ENCODE results near the gene RFX2.

The RFX2 gene

GRCh38 chr19:6103217-6103644 lies 7.1 kb downstream of the RFX2 start:
- DNase-seq, result no peak

- no peak for DNase-seq
These were observed 8.3 kb downstream of the RFX2 start for GRCh38 chr19:6101991-6102390.

- no peak for DNase-seq
These were observed 8.9 kb downstream of the RFX2 start for GRCh38 chr19:6101291-6101825.

- no peak for DNase-seq
These were observed 9.9 kb downstream of the RFX2 start for GRCh38 chr19:6100284-6100915.

GRCh38 chr19:6099599-6099998 lies 10.7 kb downstream of the RFX2 start:
- peak; percentile 97 for DNase-seq

GRCh38 chr19:6099033-6099432 lies 11.3 kb downstream of the RFX2 start:
- no peak for DNase-seq

- DNase-seq, result no peak
These were observed 11.7 kb downstream of the RFX2 start for GRCh38 chr19:6098574-6098973.

- DNase-seq, result no peak
These were observed 12.4 kb downstream of the RFX2 start for GRCh38 chr19:6097911-6098310.

- DNase-seq, result no peak
These were observed 14.5 kb downstream of the RFX2 start for GRCh38 chr19:6095760-6096159.

- no peak for DNase-seq
These were observed 17.7 kb downstream of the RFX2 start for GRCh38 chr19:6092329-6093286.

- DNase-seq, result no peak
These were observed 18.5 kb downstream of the RFX2 start for GRCh38 chr19:6091771-6092291.

- no peak for DNase-seq
These were observed 19.7 kb downstream of the RFX2 start for GRCh38 chr19:6090634-6091033.

GRCh38 chr19:6088602-6089049 lies 21.7 kb downstream of the RFX2 start:
- DNase-seq, result no peak

GRCh38 chr19:6087074-6087571 lies 23.2 kb downstream of the RFX2 start:
- DNase-seq, result no peak

GRCh38 chr19:6086068-6086788 lies 24.1 kb downstream of the RFX2 start:
- no peak for DNase-seq

- no peak for DNase-seq
These were observed 25.5 kb downstream of the RFX2 start for GRCh38 chr19:6084821-6085220.

- DNase-seq, result no peak
These were observed 31.2 kb downstream of the RFX2 start for GRCh38 chr19:6079107-6079506.

- no peak for DNase-seq
These were observed 32.2 kb downstream of the RFX2 start for GRCh38 chr19:6078068-6078467.

- no peak for DNase-seq
These were observed 33.4 kb downstream of the RFX2 start for GRCh38 chr19:6076675-6077463.

- no peak for DNase-seq
These were observed 34.0 kb downstream of the RFX2 start for GRCh38 chr19:6076291-6076665.

GRCh38 chr19:6074709-6075403 lies 35.4 kb downstream of the RFX2 start:
- DNase-seq, result no peak
